PC-9 (cell line): ENCODE results near the gene IL31. TPM values are rescaled to one million over a fixed set of nuclear protein-coding genes. Genes with fewer than 3 reads are reported as not detected.

ENCODE experiments used
- BruUV-seq: library from RNA; stranded (reverse); fragments of 400-500 nt; replicated peaks from 2 replicates; lab custom pipeline; 2021; lab: Mats Ljungman, UMichigan
- CTCF ChIA-PET: fragments of 300-600 bp; sonication (Branson Sonifier 250); formaldehyde crosslinking; loops from one replicate; lab custom pipeline; 2022; ENCODE audit warnings: antibody characterized with exemption; lab: Charles Lee
- POLR2A ChIA-PET: fragments of 300-600 bp; sonication (Branson Sonifier 250); formaldehyde crosslinking; loops from one replicate; lab custom pipeline; 2022; ENCODE audit warnings: antibody characterized with exemption; ENCODE audit not compliant: unreplicated experiment; lab: Charles Lee
- DNase-seq, 2 experiments: peaks; one replicate each; pipeline versions ENCODE4 v3.0.0 to v3.0.0-alpha.2; 2015 to 2022; ENCODE audit warnings: mixed read lengths in 1 of 2
- H2AFZ ChIP-seq: fragments of 200-600 bp; sonication (generic); 2 replicates; pipeline ENCODE4 v1.8.1; 2017; ENCODE audit warnings: antibody characterized with exemption
- H3F3A ChIP-seq: fragments of 200-600 bp; sonication (generic); 2 replicates; pipeline ENCODE4 v1.8.1; 2017; ENCODE audit warnings: antibody characterized with exemption, mild to moderate bottlenecking, low read depth; ENCODE audit not compliant: insufficient read depth
- H3K27ac ChIP-seq: fragments of 200-600 bp; sonication (generic); 2 replicates; pipeline ENCODE4 v1.6.1; 2016; ENCODE audit warnings: mixed run types
- H3K27me3 ChIP-seq: fragments of 200-600 bp; sonication (generic); 2 replicates; pipeline ENCODE4 v1.6.1; 2016; ENCODE audit warnings: low read depth, mixed run types; ENCODE audit not compliant: insufficient read depth
- H3K36me3 ChIP-seq: fragments of 200-600 bp; sonication (generic); 2 replicates; pipeline ENCODE4 v1.6.1; 2016; ENCODE audit warnings: low read depth, mixed run types
- H3K4me1 ChIP-seq: fragments of 200-600 bp; sonication (generic); replicated peaks from 2 replicates; pipeline ENCODE4 v1.6.1; 2016; ENCODE audit warnings: mixed run types; ENCODE audit not compliant: insufficient read depth
- H3K4me2 ChIP-seq: fragments of 200-600 bp; sonication (generic); 2 replicates; pipeline ENCODE4 v1.6.1; 2017; ENCODE audit warnings: mixed run types
- H3K4me3 ChIP-seq: fragments of 200-600 bp; sonication (generic); 2 replicates; pipeline ENCODE4 v1.6.1; 2016; ENCODE audit warnings: mixed run types
- H3K79me2 ChIP-seq: fragments of 200-600 bp; sonication (generic); 2 replicates; pipeline ENCODE4 v1.6.1; 2017; ENCODE audit warnings: low read depth, mixed run types
- H3K9me2 ChIP-seq: fragments of 200-600 bp; sonication (generic); 2 replicates; pipeline ENCODE4 v1.8.1; 2017; ENCODE audit warnings: mild to moderate bottlenecking; ENCODE audit not compliant: insufficient read depth
- H3K9me3 ChIP-seq: fragments of 200-600 bp; sonication (generic); 2 replicates; pipeline ENCODE4 v1.8.1; 2016; ENCODE audit warnings: low read depth; ENCODE audit not compliant: insufficient read depth
- H4K20me1 ChIP-seq: fragments of 200-600 bp; sonication (generic); 2 replicates; pipeline ENCODE4 v1.8.1; 2017; ENCODE audit not compliant: insufficient read depth
- CTCF ChIP-seq: fragments of 200-600 bp; sonication (generic); conservative IDR thresholded peaks from 2 replicates; pipeline ENCODE4 v1.6.1; 2017; ENCODE audit warnings: mixed run types, antibody characterized with exemption, mild to moderate bottlenecking, moderate library complexity
- EZH2 ChIP-seq: fragments of 200-600 bp; sonication (generic); IDR thresholded peaks from 2 replicates; pipeline ENCODE4 v1.8.0; 2017; ENCODE audit warnings: antibody characterized with exemption, low read depth
- intact Hi-C: fragments of 100-400 bp; cut with micrococcal nuclease; formaldehyde crosslinking; loops from one replicate; pipeline ENCODE4 v1.10.0; 2022; ENCODE audit not compliant: unreplicated experiment
- total RNA-seq: library from RNA; stranded (reverse); gene quantifications from 2 replicates; pipeline ENCODE4 v1.2.3, GENCODE V29; 2021

The IL31 gene
- total RNA-seq, 1 experiment from 2014 or later: not detected

GRCh38 chr12:122197612-122197966 is 23.6 kb upstream of the IL31 start:
- Histone ChIP-seq H3K27ac (no peak overlapping the region), H4K20me1 (no peaks in the 10 kb centered on the region), H2AFZ (no peak overlapping the region), H3K4me1 (peaks cover 6% of the 10 kb centered on the region), H3K4me3 (no peak overlapping the region), H3F3A (no peaks in the 10 kb centered on the region), H3K36me3 (no peaks in the 10 kb centered on the region), H3K27me3 (no peaks in the 10 kb centered on the region), H3K79me2 (no peaks in the 10 kb centered on the region), H3K9me2 (no peaks in the 10 kb centered on the region), H3K9me3 (peaks cover 5% of the 10 kb centered on the region; the same call in 1 of the 2 replicates), H3K4me2 (peak overlapping the region; percentile 51; the same call in 1 of the 2 replicates)
- TF ChIP-seq CTCF: no peak
- TF ChIP-seq EZH2: no peak
- ChIA-PET POLR2A (no interaction called here), CTCF (no interaction called here)
- intact Hi-C loops: no loop called here
- no peak for DNase-seq
- no TSS peak for BruUV-seq

GRCh38 chr12:122195405-122195804 is 21.4 kb upstream of the IL31 start:
- no peaks in the 10 kb centered on the region for H3K27me3 ChIP-seq
- H3K4me1 ChIP-seq: peaks cover 6% of the 10 kb centered on the region
- POLR2A ChIA-PET: no interaction called here
- H3K9me2 ChIP-seq: no peaks in the 10 kb centered on the region
- no peaks in the 10 kb centered on the region for H3K36me3 ChIP-seq
- BruUV-seq: no TSS peak
- no peak overlapping the region for H3K27ac ChIP-seq
- no peaks in the 10 kb centered on the region for H3K79me2 ChIP-seq
- no peak for DNase-seq
- peaks cover 5% of the 10 kb centered on the region; the same call in 1 of the 2 replicates for H3K9me3 ChIP-seq
- CTCF ChIA-PET: no interaction called here
- H3K4me3 ChIP-seq: no peak overlapping the region
- no peaks in the 10 kb centered on the region for H3F3A ChIP-seq
- no peak overlapping the region for H3K4me2 ChIP-seq
- H4K20me1 ChIP-seq: no peaks in the 10 kb centered on the region
- intact Hi-C loops: no loop called here
- TF ChIP-seq CTCF: no peak
- no peak for TF ChIP-seq EZH2
- H2AFZ ChIP-seq: no peak overlapping the region

GRCh38 chr12:122194804-122195203 is 20.8 kb upstream of the IL31 start:
- Histone ChIP-seq H3K27ac (no peak overlapping the region), H4K20me1 (no peaks in the 10 kb centered on the region), H2AFZ (no peak overlapping the region), H3K9me2 (no peaks in the 10 kb centered on the region), H3K36me3 (no peaks in the 10 kb centered on the region), H3K27me3 (no peaks in the 10 kb centered on the region), H3K4me2 (no peak overlapping the region), H3K4me3 (no peak overlapping the region), H3K4me1 (peaks cover 6% of the 10 kb centered on the region), H3F3A (no peaks in the 10 kb centered on the region), H3K9me3 (peaks cover 5% of the 10 kb centered on the region; the same call in 1 of the 2 replicates), H3K79me2 (no peaks in the 10 kb centered on the region)
- no peak for TF ChIP-seq CTCF
- TF ChIP-seq EZH2: no peak
- BruUV-seq: no TSS peak
- intact Hi-C loops: no loop called here
- DNase-seq: no peak
- POLR2A ChIA-PET: no interaction called here
- CTCF ChIA-PET: no interaction called here
